K562 (cell line): ENCODE results near the gene CCDC33. TPM values are rescaled to one million over a fixed set of nuclear protein-coding genes. Genes with fewer than 3 reads are reported as not detected.

ENCODE experiments used
- CBX5 ChIP-seq: IDR thresholded peaks from 2 replicates; pipeline ENCODE4 v1.6.1; 2014; ENCODE audit warnings: low read depth, borderline replicate concordance
- CCAR2 ChIP-seq: fragments of 200-400 bp; formaldehyde crosslinking; IDR thresholded peaks from 2 replicates; pipeline ENCODE4 v1.6.1; 2017; ENCODE audit warnings: mild to moderate bottlenecking, low read depth, low read length
- CCNT2 ChIP-seq: IDR thresholded peaks from 2 replicates; pipeline ENCODE4 v1.6.1; 2011; ENCODE audit warnings: borderline replicate concordance, low read depth, mild to moderate bottlenecking, moderate library complexity, mixed read lengths, low read length; ENCODE audit not compliant: insufficient read length; ENCODE audit errors: extremely low read depth
- COPS2 ChIP-seq: fragments of 450-650 bp; conservative IDR thresholded peaks from 2 replicates; pipeline ENCODE4 v1.6.1; 2016; ENCODE audit warnings: mild to moderate bottlenecking, moderate library complexity
- DMBX1 ChIP-seq: fragments of 250-450 bp; sonication (Bioruptor Pico); IDR thresholded peaks from 2 replicates; pipeline ENCODE4 v1.8.0; 2022; ENCODE audit warnings: inconsistent platforms, mild to moderate bottlenecking, moderate library complexity, borderline replicate concordance
- EHMT2 ChIP-seq: fragments of 450-650 bp; IDR thresholded peaks from 2 replicates; pipeline ENCODE4 v1.6.1; 2018; ENCODE audit warnings: antibody characterized with exemption
- ELF4 ChIP-seq: fragments of 450-650 bp; formaldehyde crosslinking; IDR thresholded peaks from 2 replicates; pipeline ENCODE4 v1.4.0; 2022; ENCODE audit warnings: missing genetic modification characterization
- ETV6 ChIP-seq, 3 experiments: fragments of 150-350 bp in 1 of 3; sonication (generic) in 1 of 3; formaldehyde crosslinking in 1 of 3; IDR thresholded peaks; 2 replicates each; pipeline versions ENCODE4 v1.6.1 to v1.8.0; 2014 to 2022; ENCODE audit warnings: borderline replicate concordance in 2 of 3, low read depth in 2 of 3, antibody characterized with exemption in 1 of 3, low read length in 1 of 3, mild to moderate bottlenecking in 1 of 3, missing genetic modification reagents in 1 of 3
- HCFC1 ChIP-seq: IDR thresholded peaks from 2 replicates; pipeline ENCODE4 v1.6.1; 2012; ENCODE audit warnings: low read depth, low read length, improper control_type of control experiment
- NFYB ChIP-seq: IDR thresholded peaks from 2 replicates; pipeline ENCODE4 v1.6.1; 2011; ENCODE audit warnings: mild to moderate bottlenecking, moderate library complexity; ENCODE audit not compliant: insufficient read length; ENCODE audit errors: extremely low read depth
- PHF21A ChIP-seq: fragments of 450-650 bp; IDR thresholded peaks from 2 replicates; pipeline ENCODE4 v1.6.1; 2017; ENCODE audit warnings: low read depth, borderline replicate concordance
- SMAD3 ChIP-seq: fragments of 450-650 bp; formaldehyde crosslinking; conservative IDR thresholded peaks from 2 replicates; pipeline ENCODE4 v1.4.0; 2020; ENCODE audit warnings: mild to moderate bottlenecking
- SMARCB1 ChIP-seq: IDR thresholded peaks from 2 replicates; pipeline ENCODE4 v1.6.1; 2011; ENCODE audit warnings: improper control_type of control experiment, low read depth; ENCODE audit not compliant: insufficient read length
- SRSF7 ChIP-seq: fragments of 200-400 bp; formaldehyde crosslinking; optimal IDR thresholded peaks from 2 replicates; pipeline ENCODE3; 2017; ENCODE audit warnings: mild to moderate bottlenecking, low read depth, low read length
- SRSF9 ChIP-seq: fragments of 200-400 bp; formaldehyde crosslinking; IDR thresholded peaks from 2 replicates; pipeline ENCODE4 v1.6.1; 2017; ENCODE audit warnings: low read depth, low read length, borderline replicate concordance
- ZNF23 ChIP-seq: fragments of 250-450 bp; sonication (Bioruptor Pico); IDR thresholded peaks from 2 replicates; pipeline ENCODE4 v1.4.0; 2020; ENCODE audit warnings: mild to moderate bottlenecking
- ZSCAN29 ChIP-seq: fragments of 450-650 bp; IDR thresholded peaks from 2 replicates; pipeline ENCODE4 v1.6.1; 2017
- polyA plus RNA-seq, 8 experiments: library from polyadenylated mRNA; depleted of rRNA in 4 of 8; stranded (reverse) in 5 of 8; unstranded in 3 of 8; fragments of >200 nt; fragmentation: Nextera tagmentation in 2 of 8; fragmentation: Illumina TruSeq in 1 of 8; extraction: Ambion mirVana in 2 of 8; extraction: Trizol in 1 of 8; gene quantifications; 2 replicates each; pipeline versions ENCODE4 v1.2.1 to v1.2.3, GENCODE V29; 2011 to 2014; ENCODE audit warnings: inconsistent platforms in 1 of 8, missing spikeins in 1 of 8
- total RNA-seq, 7 experiments: library from RNA; depleted of rRNA in 6 of 7; stranded (reverse); fragments of >200 nt in 6 of 7; fragmentation: Illumina TruSeq in 2 of 7; extraction: Trizol in 2 of 7; gene quantifications; 2 replicates each; pipeline versions ENCODE4 v1.2.1 to v1.2.3, GENCODE V29; 2011 to 2021; ENCODE audit warnings: low replicate concordance in 1 of 7
- TF ChIP-seq, protein P1 (sequence below): sonication (generic); formaldehyde crosslinking; IDR thresholded peaks from 2 replicates; pipeline ENCODE4 v1.8.0; 2022; ENCODE audit warnings: mild to moderate bottlenecking, missing genetic modification reagents, borderline replicate concordance
- TF ChIP-seq, protein P2 (sequence below): IDR thresholded peaks from 2 replicates; pipeline ENCODE4 v1.6.1; 2014; ENCODE audit warnings: antibody characterized with exemption
- TF ChIP-seq, protein P3 (sequence below): sonication (generic); formaldehyde crosslinking; IDR thresholded peaks from 2 replicates; pipeline ENCODE4 v1.8.1; 2022; ENCODE audit warnings: missing genetic modification reagents

CCDC33 gene
- total and polyA plus RNA-seq, 9 of the 15 experiments (the other 6 are each of a cell fraction or from before 2014, with no cell fraction given) = 0.08 to 1.1 (median 0.15) TPM; not detected in 4

DNA sequence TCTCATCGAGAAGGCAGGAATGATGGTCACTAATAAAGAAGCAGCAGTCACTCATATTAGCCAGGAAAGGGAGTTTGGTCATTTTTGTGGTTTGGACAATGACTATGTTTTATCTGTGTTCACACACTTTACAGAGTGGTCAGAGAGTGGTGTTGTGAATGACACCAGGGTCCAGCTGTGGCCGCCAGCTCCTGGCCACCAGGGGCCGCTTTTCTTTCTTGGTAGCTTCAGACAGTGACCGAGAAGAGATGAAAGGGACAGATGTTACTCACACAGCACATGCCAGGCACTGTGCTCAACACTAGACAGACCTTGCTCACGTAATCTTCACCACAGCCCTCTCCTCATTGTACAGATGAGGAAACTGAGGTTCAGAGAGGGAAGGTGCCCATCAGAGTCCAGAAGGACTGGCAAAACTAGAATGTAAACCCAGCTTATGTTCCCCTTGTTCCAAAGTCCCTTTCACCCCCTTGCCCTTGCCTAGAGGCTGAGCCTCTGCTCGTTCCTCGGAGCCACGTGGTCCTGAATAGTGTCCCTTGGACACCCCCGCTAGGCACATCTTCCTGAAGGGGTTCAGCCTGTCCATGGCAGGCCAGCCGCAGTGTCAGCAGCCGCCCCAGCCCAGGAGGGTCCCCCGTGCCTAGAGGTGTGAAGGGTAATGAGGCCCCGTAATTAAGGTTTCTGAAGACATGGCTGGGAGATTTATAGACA lies 75.8 kb downstream of the CCDC33 start (continued):
- TF ChIP-seq, protein P1, sequence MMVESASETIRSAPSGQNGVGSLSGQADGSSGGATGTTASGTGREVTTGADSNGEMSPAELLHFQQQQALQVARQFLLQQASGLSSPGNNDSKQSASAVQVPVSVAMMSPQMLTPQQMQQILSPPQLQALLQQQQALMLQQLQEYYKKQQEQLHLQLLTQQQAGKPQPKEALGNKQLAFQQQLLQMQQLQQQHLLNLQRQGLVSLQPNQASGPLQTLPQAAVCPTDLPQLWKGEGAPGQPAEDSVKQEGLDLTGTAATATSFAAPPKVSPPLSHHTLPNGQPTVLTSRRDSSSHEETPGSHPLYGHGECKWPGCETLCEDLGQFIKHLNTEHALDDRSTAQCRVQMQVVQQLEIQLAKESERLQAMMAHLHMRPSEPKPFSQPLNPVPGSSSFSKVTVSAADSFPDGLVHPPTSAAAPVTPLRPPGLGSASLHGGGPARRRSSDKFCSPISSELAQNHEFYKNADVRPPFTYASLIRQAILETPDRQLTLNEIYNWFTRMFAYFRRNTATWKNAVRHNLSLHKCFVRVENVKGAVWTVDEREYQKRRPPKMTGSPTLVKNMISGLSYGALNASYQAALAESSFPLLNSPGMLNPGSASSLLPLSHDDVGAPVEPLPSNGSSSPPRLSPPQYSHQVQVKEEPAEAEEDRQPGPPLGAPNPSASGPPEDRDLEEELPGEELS (CRISPR knock-in tag) = no peak
- TF ChIP-seq COPS2 (no peak), CCNT2 (no peak), HCFC1 (peak; percentile 30; the same call in 1 of the 2 replicates), NFYB (no peak), SRSF7 (no peak), ZNF23 (no peak), ELF4 (CRISPR knock-in tag) (no peak), PHF21A (no peak), EHMT2 (no peak), SMARCB1 (no peak), ZSCAN29 (no peak), CBX5 (no peak), CCAR2 (no peak), SRSF9 (no peak), SMAD3 (CRISPR knock-in tag) (no peak), DMBX1 (CRISPR knock-in tag) (no peak), ETV6 (IDR thresholded peaks at IDR 0.05; ENCODE audit: borderline replicate concordance in 1 of 2, low read depth in 2 of 2, low read length in 1 of 2) (no peak), ETV6 (CRISPR knock-in tag; IDR thresholded peaks at IDR 0.05; ENCODE audit: borderline replicate concordance) (no peak)
- TF ChIP-seq, protein P2, sequence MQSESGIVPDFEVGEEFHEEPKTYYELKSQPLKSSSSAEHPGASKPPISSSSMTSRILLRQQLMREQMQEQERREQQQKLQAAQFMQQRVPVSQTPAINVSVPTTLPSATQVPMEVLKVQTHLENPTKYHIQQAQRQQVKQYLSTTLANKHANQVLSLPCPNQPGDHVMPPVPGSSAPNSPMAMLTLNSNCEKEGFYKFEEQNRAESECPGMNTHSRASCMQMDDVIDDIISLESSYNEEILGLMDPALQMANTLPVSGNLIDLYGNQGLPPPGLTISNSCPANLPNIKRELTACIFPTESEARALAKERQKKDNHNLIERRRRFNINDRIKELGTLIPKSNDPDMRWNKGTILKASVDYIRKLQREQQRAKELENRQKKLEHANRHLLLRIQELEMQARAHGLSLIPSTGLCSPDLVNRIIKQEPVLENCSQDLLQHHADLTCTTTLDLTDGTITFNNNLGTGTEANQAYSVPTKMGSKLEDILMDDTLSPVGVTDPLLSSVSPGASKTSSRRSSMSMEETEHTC = no peak
- TF ChIP-seq, protein P3, sequence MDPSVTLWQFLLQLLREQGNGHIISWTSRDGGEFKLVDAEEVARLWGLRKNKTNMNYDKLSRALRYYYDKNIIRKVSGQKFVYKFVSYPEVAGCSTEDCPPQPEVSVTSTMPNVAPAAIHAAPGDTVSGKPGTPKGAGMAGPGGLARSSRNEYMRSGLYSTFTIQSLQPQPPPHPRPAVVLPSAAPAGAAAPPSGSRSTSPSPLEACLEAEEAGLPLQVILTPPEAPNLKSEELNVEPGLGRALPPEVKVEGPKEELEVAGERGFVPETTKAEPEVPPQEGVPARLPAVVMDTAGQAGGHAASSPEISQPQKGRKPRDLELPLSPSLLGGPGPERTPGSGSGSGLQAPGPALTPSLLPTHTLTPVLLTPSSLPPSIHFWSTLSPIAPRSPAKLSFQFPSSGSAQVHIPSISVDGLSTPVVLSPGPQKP (CRISPR knock-in tag) = no peak
